ENCODE data around the gene CIAO1. TPM values are rescaled to one million over a fixed set of nuclear protein-coding genes. Genes with fewer than 3 reads are reported as not detected.
A peak's percentile ranks its signal among the peaks of the same experiment; 100 is the strongest.

The CIAO1 gene
- total RNA-seq, 1 experiment from 2014 or later, result 85.3 TPM

GRCh38 chr2:96241227-96241626 is 24.8 kb upstream of the CIAO1 start:
- no peak overlapping the region for H3K4me2 ChIP-seq
- H3K27me3 ChIP-seq (ENCODE audit: insufficient read depth, low read depth), result no peaks in the 10 kb centered on the region
- TF ChIP-seq EZH2 (IDR thresholded peaks at IDR 0.05; ENCODE audit: low read depth) (no peak), CTCF (conservative IDR thresholded peaks at IDR 0.05) (no peak)
- no peak overlapping the region for H3K27ac ChIP-seq
- intact Hi-C loops (cut with micrococcal nuclease; ENCODE audit: unreplicated experiment), result no loop called here
- no peaks in the 10 kb centered on the region for H3K79me2 ChIP-seq (ENCODE audit: low read depth)
- no peak overlapping the region for H2AFZ ChIP-seq
- peaks cover 12% of the 10 kb centered on the region for H3F3A ChIP-seq (ENCODE audit: insufficient read depth, low read depth)
- CTCF ChIA-PET, result no interaction called here
- BruUV-seq (replicated peaks), result no TSS peak
- H3K4me1 ChIP-seq (replicated peaks; ENCODE audit: insufficient read depth), result no peaks in the 10 kb centered on the region
- POLR2A ChIA-PET (ENCODE audit: unreplicated experiment), result no interaction called here
- no peaks in the 10 kb centered on the region for H3K9me2 ChIP-seq (ENCODE audit: insufficient read depth)
- H3K9me3 ChIP-seq (ENCODE audit: insufficient read depth, low read depth), result no peaks in the 10 kb centered on the region
- H3K4me3 ChIP-seq, result no peak overlapping the region
- no peaks in the 10 kb centered on the region for H3K36me3 ChIP-seq (ENCODE audit: low read depth)
- no peaks in the 10 kb centered on the region for H4K20me1 ChIP-seq (ENCODE audit: insufficient read depth)
- no peak for DNase-seq

GRCh38 chr2:96241900-96242611 is 24.0 kb upstream of the CIAO1 start:
- Histone ChIP-seq H3K4me2 (no peak overlapping the region), H3K9me2 (ENCODE audit: insufficient read depth) (no peaks in the 10 kb centered on the region), H3K36me3 (ENCODE audit: low read depth) (no peaks in the 10 kb centered on the region), H2AFZ (no peak overlapping the region), H3K79me2 (ENCODE audit: low read depth) (no peaks in the 10 kb centered on the region), H3K9me3 (ENCODE audit: insufficient read depth, low read depth) (no peaks in the 10 kb centered on the region), H3K27ac (no peak overlapping the region), H3K4me3 (no peak overlapping the region), H3F3A (ENCODE audit: insufficient read depth, low read depth) (peaks cover 12% of the 10 kb centered on the region), H3K4me1 (replicated peaks; ENCODE audit: insufficient read depth) (no peaks in the 10 kb centered on the region), H3K27me3 (ENCODE audit: insufficient read depth, low read depth) (no peaks in the 10 kb centered on the region), H4K20me1 (ENCODE audit: insufficient read depth) (no peaks in the 10 kb centered on the region)
- no peak for TF ChIP-seq EZH2 (IDR thresholded peaks at IDR 0.05; ENCODE audit: low read depth)
- no peak for TF ChIP-seq CTCF (conservative IDR thresholded peaks at IDR 0.05)
- CTCF ChIA-PET, result no interaction called here
- peak in 1 of 2 experiments; percentile 37 for DNase-seq
- POLR2A ChIA-PET (ENCODE audit: unreplicated experiment), result no interaction called here
- BruUV-seq (replicated peaks), result no TSS peak
- intact Hi-C loops (cut with micrococcal nuclease; ENCODE audit: unreplicated experiment), result no loop called here

- H3K4me1 ChIP-seq (replicated peaks; ENCODE audit: insufficient read depth), result no peaks in the 10 kb centered on the region
These were observed 22.2 kb upstream of the CIAO1 start for GRCh38 chr2:96243843-96244242.

More at GRCh38 chr2:96243843-96244242, 22.2 kb upstream of the CIAO1 start:
- Histone ChIP-seq H3K4me2 (no peak overlapping the region), H3K27ac (no peak overlapping the region), H2AFZ (no peak overlapping the region), H3K79me2 (ENCODE audit: low read depth) (no peaks in the 10 kb centered on the region), H3K9me2 (ENCODE audit: insufficient read depth) (no peaks in the 10 kb centered on the region), H3K27me3 (ENCODE audit: insufficient read depth, low read depth) (no peaks in the 10 kb centered on the region), H3K9me3 (ENCODE audit: insufficient read depth, low read depth) (no peaks in the 10 kb centered on the region), H3K36me3 (ENCODE audit: low read depth) (no peaks in the 10 kb centered on the region), H3K4me3 (no peak overlapping the region), H3F3A (ENCODE audit: insufficient read depth, low read depth) (peaks cover 12% of the 10 kb centered on the region), H4K20me1 (ENCODE audit: insufficient read depth) (no peaks in the 10 kb centered on the region)
- POLR2A ChIA-PET (ENCODE audit: unreplicated experiment), result no interaction called here
- CTCF ChIA-PET, result no interaction called here
- TF ChIP-seq CTCF (conservative IDR thresholded peaks at IDR 0.05) (no peak), EZH2 (IDR thresholded peaks at IDR 0.05; ENCODE audit: low read depth) (no peak)
- no peak for DNase-seq
- intact Hi-C loops (cut with micrococcal nuclease; ENCODE audit: unreplicated experiment), result no loop called here
- BruUV-seq (replicated peaks), result no TSS peak

Data from PC-9 (cell line).